HuH-7 (cell line): ENCODE data around the gene MIEF1.
A peak's percentile ranks its signal among the peaks of the same experiment; 100 is the strongest.

Experiments
- DNase-seq: peaks from one replicate; pipeline ENCODE4 v3.0.0; 2011; ENCODE audit warnings: low spot score

MIEF1 gene

GRCh38 chr22:39558950-39559349 is 56.9 kb downstream of the MIEF1 start:
- no peak for DNase-seq

DNA sequence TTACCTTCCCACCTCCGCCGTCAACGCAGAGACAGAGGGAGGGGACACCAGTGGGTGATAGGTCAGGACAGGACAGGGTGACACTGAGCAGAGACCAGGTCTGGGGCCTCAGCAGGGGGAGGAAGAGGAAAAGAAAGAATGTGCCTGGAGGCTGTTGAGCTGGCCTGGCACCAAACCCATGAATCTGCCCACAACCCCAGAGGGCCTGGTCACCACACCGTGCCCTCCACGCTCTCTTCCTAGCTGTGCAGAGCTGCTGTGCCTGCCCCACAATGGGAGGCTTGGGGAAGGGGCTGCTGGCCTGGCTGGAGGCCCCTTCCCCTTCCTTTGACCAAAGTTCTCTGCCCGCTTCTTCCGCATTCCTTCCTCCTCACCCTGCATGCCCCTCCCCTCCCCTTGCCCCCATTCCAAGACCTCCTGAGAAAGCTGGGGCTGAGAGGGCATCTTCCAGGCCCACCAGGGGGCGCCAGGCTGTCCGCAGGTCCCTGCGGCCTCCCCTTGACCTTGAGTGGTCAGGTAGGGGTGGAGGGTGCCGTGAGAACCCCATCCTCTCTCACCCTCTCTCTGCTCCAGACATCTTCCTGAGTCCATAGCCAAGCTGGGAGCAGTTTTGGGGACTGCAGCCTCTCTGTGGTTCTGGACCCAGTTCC is 57.5 kb downstream of the MIEF1 start:
- peak; percentile 61 for DNase-seq

- no peak for DNase-seq
Observed at GRCh38 chr22:39560127-39560526, 58.0 kb downstream of the MIEF1 start.

DNA sequence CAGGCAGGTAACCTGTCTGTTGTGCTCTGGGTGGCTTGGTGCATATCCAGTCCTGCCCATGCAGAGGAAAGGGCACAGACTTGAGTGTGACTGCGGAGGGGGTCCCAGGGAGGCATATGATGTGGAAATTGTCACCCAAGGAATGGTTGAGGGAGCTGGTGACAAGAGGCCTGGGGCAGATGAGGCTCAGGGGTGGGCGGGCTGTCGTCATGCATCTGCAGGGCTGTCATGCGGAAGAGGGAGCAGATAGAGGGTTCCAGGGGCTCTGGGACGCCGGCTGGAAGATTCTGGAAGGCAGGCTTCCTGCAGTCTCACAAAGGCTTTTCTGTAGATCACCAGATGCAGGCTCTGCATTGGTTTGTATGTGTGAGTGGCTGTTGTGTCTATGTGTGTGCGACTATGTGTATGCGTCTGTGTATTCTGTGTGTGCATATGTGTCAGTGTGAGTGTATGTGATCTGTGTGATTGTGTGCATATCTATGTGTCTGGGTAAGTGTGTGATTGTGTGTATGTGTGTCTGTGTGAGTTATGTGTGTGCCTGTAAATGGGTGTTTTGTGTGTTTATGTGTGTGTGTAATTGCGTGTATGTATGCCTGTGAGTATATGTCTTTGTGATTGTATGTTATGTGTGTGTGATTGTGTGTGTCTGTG is 60.9 kb downstream of the MIEF1 start:
- no peak for DNase-seq

DNA sequence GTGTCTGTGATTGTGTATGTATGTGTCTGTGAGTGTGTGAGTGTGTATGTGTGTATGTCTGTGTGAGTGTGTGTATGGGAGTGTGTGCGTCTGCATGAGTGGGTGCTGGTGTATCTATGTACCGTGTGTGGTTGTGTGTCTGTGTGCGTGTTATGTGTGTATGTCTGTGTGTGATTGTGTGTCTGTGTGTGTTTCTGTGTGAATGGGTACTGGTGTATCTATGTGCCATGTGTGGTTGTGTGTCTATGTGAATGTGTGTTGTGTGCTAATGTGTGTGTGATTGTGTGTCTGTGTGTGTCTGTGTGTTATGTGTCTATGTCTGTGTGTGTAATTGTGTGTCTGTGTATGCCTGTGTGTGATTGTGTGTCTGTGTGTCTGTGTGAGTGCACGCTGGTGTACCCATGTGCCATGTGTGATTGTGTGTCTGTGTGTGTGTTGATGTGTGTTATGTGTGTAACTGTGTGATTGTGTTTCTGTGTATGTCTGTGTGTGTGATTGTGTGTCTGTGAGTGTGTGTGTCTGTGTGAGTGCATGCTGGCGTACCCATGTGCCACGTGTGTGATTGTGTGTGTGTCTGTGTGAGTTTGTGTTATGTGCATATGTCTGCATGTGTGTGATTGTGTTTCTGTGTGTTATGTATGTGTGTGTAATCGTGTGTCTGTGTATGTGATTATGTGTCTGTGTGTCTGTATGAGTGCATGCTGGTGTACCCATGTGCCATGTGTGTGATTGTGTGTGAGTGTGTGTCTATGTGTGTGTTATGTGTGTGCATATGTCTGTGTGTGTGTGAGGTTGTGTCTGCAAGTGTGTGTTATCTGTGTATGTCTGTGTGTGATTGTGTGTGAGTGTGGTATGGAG is 61.7 kb downstream of the MIEF1 start:
- no peak for DNase-seq

DNA sequence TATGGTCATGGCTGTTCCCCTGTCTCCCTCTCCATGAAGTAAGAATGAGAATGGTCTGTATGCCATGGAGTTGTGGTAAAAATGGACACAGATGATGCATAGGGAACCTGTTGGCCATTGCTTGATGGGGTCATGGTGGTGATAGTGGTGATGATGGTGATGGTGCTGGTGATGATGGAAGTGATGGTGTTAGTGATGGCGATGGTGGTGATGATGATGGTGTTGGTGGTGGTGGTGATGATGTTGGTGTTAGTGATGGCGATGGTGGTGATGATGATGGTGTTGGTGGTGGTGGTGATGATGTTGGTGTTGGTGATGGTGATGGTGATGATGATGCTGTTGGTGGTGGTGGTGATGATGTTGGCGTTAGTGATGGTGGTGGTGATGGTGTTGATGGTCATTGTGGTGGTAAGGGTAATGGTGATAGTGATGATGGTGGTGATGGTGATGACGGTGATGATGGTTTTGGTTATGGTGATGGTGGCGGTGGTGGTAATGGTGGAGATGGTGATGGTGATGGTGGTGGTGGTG is 63.4 kb downstream of the MIEF1 start:
- DNase-seq = no peak

- no peak for DNase-seq
Observed at GRCh38 chr22:39567135-39567946, 65.3 kb downstream of the MIEF1 start.
